DMS79 treated with DMSO at 0.1 percent for 48 hours (cell line): ENCODE results near the gene MICU1.
A peak's percentile ranks its signal among the peaks of the same experiment; 100 is the strongest.
"Not testable (repeated sequence)": the region's sequence is repeated elsewhere in the genome, so short reads cannot be mapped to it uniquely, and the experiment has no call there.

Experiments used
- DNase-seq: peaks from one replicate; lab custom pipeline; 2025; lab: John Stamatoyannopoulos, UW

MICU1 gene

GRCh38 chr10:72346117-72346516 is 279.8 kb downstream of the MICU1 start:
- DNase-seq, result not testable (repeated sequence)

GRCh38 chr10:72344932-72345331 is 280.9 kb downstream of the MICU1 start:
- DNase-seq, result no peak

DNA sequence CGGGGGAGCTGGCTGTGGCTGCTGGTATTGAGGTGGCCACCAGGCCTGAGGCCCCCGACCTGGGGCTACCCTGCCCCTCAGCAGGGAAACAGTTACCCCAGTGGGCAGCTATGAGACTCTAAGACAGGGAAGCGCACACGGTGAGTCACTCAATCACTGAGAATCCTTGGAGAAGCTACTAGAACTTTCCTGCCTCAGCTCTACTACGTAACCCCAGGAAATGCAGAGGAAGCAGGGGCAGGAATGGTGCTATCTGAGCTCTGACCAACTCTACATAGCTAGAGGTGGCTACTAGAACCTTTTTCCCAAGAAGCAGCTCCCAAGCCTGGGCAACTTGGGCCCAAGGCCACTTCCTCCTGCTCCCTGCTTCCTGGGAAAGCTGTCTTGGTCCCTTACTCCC is 283.0 kb downstream of the MICU1 start:
- DNase-seq, result no peak

GRCh38 chr10:72340510-72341261 is 285.2 kb downstream of the MICU1 start:
- DNase-seq, result no peak

- no peak for DNase-seq
Measured at GRCh38 chr10:72338180-72338579, 287.7 kb downstream of the MICU1 start.

DNA sequence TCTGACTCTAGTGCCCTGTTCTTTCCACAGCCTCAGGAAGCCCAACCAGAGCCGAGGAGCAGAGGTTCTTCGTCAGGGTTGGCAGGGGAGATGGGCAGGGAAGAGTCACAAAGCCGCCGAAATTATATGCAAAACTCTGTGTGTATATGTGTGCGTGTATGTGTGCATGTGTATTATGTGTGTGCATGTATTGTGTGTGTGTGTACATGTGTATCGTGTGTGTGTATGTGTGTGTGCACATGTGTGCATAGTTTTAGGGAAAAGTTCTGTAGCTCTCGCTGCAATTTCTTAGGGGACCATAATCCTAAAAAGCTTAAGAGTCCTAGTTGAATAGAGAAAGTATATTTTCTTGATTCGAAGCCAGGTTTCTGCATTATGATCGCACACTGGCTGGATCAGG is 288.2 kb downstream of the MICU1 start:
- DNase-seq, result no peak

DNA sequence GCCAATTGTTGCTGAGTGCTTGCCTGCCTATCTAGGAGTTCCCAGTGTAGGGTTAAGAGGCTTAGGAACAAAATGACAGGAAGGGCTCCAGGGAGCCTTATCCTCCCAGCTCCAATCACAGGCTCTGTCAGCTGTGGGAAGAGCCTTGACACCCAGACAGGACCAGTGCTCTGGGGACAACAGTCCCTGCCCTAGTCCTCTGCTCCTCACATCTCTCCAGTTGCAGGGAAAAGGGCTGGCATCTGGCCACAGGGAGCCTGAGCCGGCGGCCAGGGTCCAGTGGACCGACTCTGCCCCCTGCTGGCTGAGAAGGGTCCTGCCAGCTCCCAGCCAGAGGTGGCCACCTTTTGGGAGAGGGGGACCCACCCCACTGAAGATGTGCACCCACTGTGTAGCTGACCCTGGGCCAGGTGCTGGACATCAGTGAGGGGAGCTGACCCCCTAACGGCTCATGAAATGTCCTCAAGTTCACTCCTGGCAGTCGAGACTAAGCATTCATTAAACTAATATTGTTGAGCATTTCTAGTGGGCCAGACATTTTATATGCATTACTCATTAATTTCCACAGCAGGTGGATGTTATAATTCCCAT is 288.7 kb downstream of the MICU1 start:
- DNase-seq, result peak; percentile 15

GRCh38 chr10:72336259-72337038 is 289.4 kb downstream of the MICU1 start:
- no peak for DNase-seq

GRCh38 chr10:72335394-72336258 is 290.3 kb downstream of the MICU1 start:
- DNase-seq, result no peak

DNA sequence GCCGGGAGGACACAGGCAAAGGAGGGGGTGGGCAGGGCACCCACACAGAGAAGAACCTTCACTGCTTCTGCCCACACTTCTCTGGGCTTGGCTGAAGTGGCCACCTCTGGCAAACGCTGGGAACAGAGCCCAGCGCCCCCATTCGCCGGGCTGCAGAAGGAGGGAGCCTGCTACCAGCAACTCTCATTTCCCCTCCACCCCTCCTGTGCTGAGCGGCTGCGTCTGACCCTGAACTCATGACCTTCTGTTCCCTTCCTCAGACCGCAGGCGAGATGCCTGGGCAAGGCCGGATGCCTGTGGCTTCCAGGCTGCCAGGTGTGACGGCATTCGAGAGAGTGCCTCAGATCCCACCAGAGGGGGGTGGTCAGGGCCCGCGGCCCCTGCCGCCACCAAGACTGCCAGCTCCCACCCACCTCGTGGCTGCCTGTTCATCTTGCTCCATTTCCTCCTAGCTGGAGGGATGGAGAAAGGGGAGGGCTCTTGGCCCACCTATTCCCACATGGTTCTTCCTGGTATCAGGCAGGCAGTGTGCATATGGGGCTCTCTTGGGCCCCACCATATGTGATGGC is 291.0 kb downstream of the MICU1 start:
- peak; percentile 54 for DNase-seq

DNA sequence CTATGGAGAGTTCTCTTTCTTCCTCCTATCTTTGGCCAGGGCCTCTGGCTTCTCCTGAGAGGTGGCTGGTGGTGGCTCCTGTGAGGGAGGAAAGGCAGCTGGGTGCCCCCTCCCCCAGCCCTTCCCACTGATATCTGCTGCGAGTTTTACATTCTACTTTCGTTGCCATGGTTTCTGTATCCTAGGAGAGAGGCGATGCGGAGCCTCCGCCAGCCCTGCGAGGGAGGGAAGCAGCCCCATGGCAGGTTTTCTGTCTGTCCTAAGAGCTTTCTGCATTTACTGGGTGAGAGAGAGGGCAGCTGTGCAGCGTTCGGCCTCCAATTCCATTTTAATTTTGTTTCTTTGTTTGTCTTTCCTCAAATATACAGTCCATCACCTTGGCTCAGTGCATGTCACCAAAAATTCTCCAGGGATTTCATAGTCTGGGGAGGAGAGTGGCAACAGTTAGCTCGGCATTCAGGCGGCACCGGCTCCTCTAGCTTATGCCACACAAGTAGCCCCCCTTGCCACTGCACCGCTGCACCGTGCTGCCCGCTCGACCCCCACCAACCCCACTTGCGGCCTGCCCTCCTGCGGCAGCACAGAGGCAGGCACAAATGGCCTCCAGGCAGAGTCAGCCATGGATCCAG is 291.6 kb downstream of the MICU1 start:
- peak; percentile 76 for DNase-seq

- DNase-seq, result no peak
Measured at GRCh38 chr10:72333112-72334015, 292.5 kb downstream of the MICU1 start.

DNA sequence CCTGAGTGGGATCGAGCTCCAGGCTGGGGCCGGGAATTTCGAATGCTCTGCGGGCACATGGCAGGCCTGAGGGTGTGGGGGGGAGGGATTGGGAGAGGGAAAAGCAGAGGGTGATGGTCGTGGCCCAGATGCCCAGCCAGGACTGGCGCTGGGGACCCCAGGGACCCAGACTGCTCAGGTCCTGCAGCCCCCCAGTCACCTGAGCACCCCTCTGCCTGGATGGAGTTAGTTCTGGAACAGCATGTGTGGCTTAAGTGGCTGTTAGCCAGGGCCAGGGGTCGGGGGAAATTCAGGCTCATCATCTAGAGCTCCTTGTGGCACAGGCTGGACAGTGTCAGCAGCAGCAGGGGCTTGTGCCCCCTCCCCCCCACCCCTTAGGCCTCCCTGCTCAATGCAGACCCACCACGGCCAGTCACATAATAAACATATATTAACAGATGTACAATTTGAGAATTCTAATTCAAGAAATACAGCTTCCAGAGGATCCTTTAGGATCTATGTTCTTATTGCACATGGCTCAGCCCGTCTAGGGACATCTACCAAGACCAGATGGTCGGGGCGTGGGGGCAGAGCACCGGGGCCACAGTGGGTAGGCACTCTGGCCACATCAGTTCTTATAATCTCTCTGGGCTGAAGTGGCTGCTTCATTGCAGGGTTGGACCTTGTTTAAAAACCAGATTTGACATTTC is 293.3 kb downstream of the MICU1 start:
- DNase-seq, result no peak

GRCh38 chr10:72331575-72332422 is 294.1 kb downstream of the MICU1 start:
- DNase-seq, result peak; percentile 87

- no peak for DNase-seq
Measured at GRCh38 chr10:72330069-72330426, 295.8 kb downstream of the MICU1 start.

DNA sequence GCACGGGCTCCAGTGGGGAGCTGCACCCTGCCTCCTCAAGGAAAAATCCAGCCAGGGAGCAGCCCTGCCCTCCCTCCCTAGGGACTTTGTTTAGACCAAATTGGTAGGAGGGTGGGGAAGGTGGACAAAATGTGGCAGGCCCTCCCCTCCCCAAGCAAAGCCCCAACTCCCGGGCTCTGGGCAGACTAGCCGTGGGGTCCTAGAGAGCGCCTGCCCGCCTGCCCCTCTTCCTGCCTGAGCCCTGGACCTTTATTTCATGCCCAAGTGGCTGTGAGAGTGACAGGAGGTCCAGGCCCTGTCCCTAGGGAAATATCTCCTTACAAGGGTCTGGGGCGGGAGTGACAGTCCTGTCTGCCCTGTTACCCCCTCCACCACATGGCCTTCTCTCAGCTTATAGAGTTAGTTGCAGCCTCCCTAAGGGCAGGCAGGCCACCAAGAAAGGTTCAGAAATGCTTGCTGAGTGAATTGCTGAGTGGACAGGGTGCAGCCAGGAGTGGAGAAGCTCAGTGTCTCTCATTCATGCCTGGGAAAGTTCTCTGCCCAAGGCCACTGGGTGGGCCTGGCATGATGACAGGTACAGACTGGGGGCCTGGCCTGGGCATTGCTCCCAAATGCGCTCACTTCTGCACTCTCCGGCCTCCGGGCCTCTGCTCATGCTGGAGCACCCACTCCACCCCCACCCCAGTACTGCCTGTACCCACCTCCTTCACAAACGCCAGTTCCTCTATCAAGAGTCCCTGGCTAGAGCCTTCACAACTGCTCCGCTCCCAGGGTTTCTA is 296.4 kb downstream of the MICU1 start:
- DNase-seq, result no peak

- DNase-seq, result no peak
Measured at GRCh38 chr10:72328829-72329204, 297.1 kb downstream of the MICU1 start.
